HCT116 (cell line): Measurements from ENCODE around the gene SPP2. TPM values are rescaled to one million over a fixed set of nuclear protein-coding genes. Genes with fewer than 3 reads are reported as not detected.

Experiments used
- ATAC-seq: fragments of 200-7000 bp; cut with Tn5 transposase; 2 replicates; pipeline ENCODE4 v1.9.1; 2020; ENCODE audit warnings: mild to moderate bottlenecking, moderate library complexity
- BruUV-seq: library from RNA; stranded (reverse); fragments of 400-500 nt; replicated peaks from 2 replicates; lab custom pipeline; 2021; lab: Mats Ljungman, UMichigan
- CTCF ChIA-PET: fragments of 300-600 bp; sonication (Branson Sonifier 250); formaldehyde crosslinking; loops from one replicate; lab custom pipeline; 2021; ENCODE audit warnings: antibody characterized with exemption; lab: Charles Lee
- POLR2A ChIA-PET: fragments of 300-600, 350-600 bp; sonication (Branson Sonifier 250); formaldehyde crosslinking; loops from one replicate; lab custom pipeline; 2021; ENCODE audit warnings: antibody characterized with exemption; lab: Charles Lee
- RAD21 ChIA-PET, 2 experiments: fragments of 300-600 bp; sonication (Branson Sonifier 250); formaldehyde crosslinking; loops; one replicate each; lab custom pipeline; 2023; ENCODE audit warnings: low total read pairs in 2 of 2; ENCODE audit not compliant: uncharacterized antibody in 2 of 2, unreplicated experiment in 2 of 2, low non-redundant PET in 1 of 2; lab: Charles Lee
- DNase-seq: peaks from one replicate; pipeline ENCODE4 v3.0.0-alpha.2; 2010; ENCODE audit warnings: low read depth, low spot score
- H2AFZ ChIP-seq: fragments of 200-600 bp; shearing (Covaris generic), sonication (generic); 2 replicates; pipeline ENCODE4 v1.6.1; 2017; ENCODE audit warnings: low read depth, mixed run types, mixed read lengths, antibody characterized with exemption, low read length; ENCODE audit not compliant: poor library complexity, severe bottlenecking
- H3K27ac ChIP-seq: 2 replicates; pipeline ENCODE4 v1.5.1; 2012; ENCODE audit warnings: low read depth, low read length
- H3K27me3 ChIP-seq: fragments of 200-600 bp; sonication (generic); 2 replicates; pipeline ENCODE4 v1.6.1; 2016; ENCODE audit warnings: mixed run types, low read length, mixed read lengths; ENCODE audit not compliant: insufficient read depth
- H3K36me3 ChIP-seq, 2 experiments: fragments of 200-500 bp in 1 of 2; fragments of 200-600 bp in 1 of 2; sonication (Bioruptor generic) in 1 of 2; sonication (generic) in 1 of 2; 2 replicates each; pipeline versions ENCODE4 v1.5.1 to v1.6.1; 2014 to 2016; ENCODE audit warnings: low read length in 2 of 2, inconsistent platforms in 1 of 2, mixed read lengths in 1 of 2, mixed run types in 1 of 2; ENCODE audit not compliant: insufficient read depth in 2 of 2, control insufficient read depth in 1 of 2
- H3K4me1 ChIP-seq, 2 experiments: fragments of 200-600 bp in 1 of 2; sonication (generic) in 1 of 2; 2 replicates each; pipeline versions ENCODE4 v1.5.1 to v1.6.1; 2012 to 2017; ENCODE audit warnings: low read length in 2 of 2, inconsistent platforms in 1 of 2, mild to moderate bottlenecking in 1 of 2, mixed read lengths in 1 of 2, mixed run types in 1 of 2, moderate library complexity in 1 of 2; ENCODE audit not compliant: insufficient read depth in 2 of 2, control insufficient read depth in 1 of 2
- H3K4me2 ChIP-seq: fragments of 200-600 bp; sonication (generic); 2 replicates; pipeline ENCODE4 v1.6.1; 2017; ENCODE audit warnings: mixed run types, low read length, mixed read lengths
- H3K4me3 ChIP-seq, 2 experiments: fragments of 200-600 bp in 1 of 2; sonication (generic) in 1 of 2; replicated peaks in 1 of 2; 2 replicates each; pipeline ENCODE4 v1.5.1; 2011 to 2016; ENCODE audit warnings: low read length in 2 of 2, control low read depth in 1 of 2, low read depth in 1 of 2, mild to moderate bottlenecking in 1 of 2, mixed read lengths in 1 of 2, mixed run types in 1 of 2
- H3K79me2 ChIP-seq: fragments of 200-600 bp; sonication (generic); 2 replicates; pipeline ENCODE4 v1.6.1; 2017; ENCODE audit warnings: mild to moderate bottlenecking, mixed run types, low read length, moderate library complexity, mixed read lengths; ENCODE audit not compliant: insufficient read depth
- H3K9ac ChIP-seq: fragments of 200-600 bp; sonication (generic); 2 replicates; pipeline ENCODE4 v1.6.1; 2016; ENCODE audit warnings: low read length, mixed read lengths
- H3K9me2 ChIP-seq: fragments of 200-600 bp; sonication (generic), shearing (Covaris generic); 2 replicates; pipeline ENCODE4 v1.6.1; 2017; ENCODE audit warnings: mixed run types, mild to moderate bottlenecking, moderate library complexity; ENCODE audit not compliant: insufficient read depth
- H3K9me3 ChIP-seq, 2 experiments: fragments of 200-500 bp in 1 of 2; fragments of 200-600 bp in 1 of 2; sonication (Bioruptor generic) in 1 of 2; sonication (generic) in 1 of 2; 2 replicates each; pipeline ENCODE4 v1.6.1; 2014 to 2017; ENCODE audit warnings: low read length in 2 of 2, mixed read lengths in 2 of 2, inconsistent platforms in 1 of 2, low read depth in 1 of 2, mild to moderate bottlenecking in 1 of 2, mixed run types in 1 of 2, moderate library complexity in 1 of 2; ENCODE audit not compliant: control insufficient read depth in 1 of 2, insufficient read depth in 1 of 2
- H4K20me1 ChIP-seq: fragments of 200-600 bp; sonication (generic), shearing (Covaris generic); 2 replicates; pipeline ENCODE4 v1.6.1; 2017; ENCODE audit warnings: mixed run types, mild to moderate bottlenecking, moderate library complexity; ENCODE audit not compliant: insufficient read depth
- CEBPB ChIP-seq: IDR thresholded peaks from 2 replicates; pipeline ENCODE4 v1.6.1; 2012; ENCODE audit warnings: low read depth
- EZH2 ChIP-seq: fragments of 200-600 bp; sonication (generic); IDR thresholded peaks from 2 replicates; pipeline ENCODE4 v1.6.1; 2017; ENCODE audit warnings: antibody characterized with exemption, mixed run types
- EZH2phosphoT487 ChIP-seq: fragments of 200-600 bp; IDR thresholded peaks from 2 replicates; pipeline ENCODE4 v1.6.1; 2018; ENCODE audit warnings: antibody characterized with exemption, borderline replicate concordance
- FOSL1 ChIP-seq: IDR thresholded peaks from 2 replicates; pipeline ENCODE4 v1.6.1; 2012; ENCODE audit warnings: low read depth
- POLR2AphosphoS5 ChIP-seq: IDR thresholded peaks from 2 replicates; pipeline ENCODE4 v1.6.1; 2011; ENCODE audit warnings: mild to moderate bottlenecking, low read depth, low read length, moderate library complexity
- SIN3A ChIP-seq: IDR thresholded peaks from 2 replicates; pipeline ENCODE4 v1.6.1; 2012; ENCODE audit warnings: low read depth
- SP1 ChIP-seq: IDR thresholded peaks from 2 replicates; pipeline ENCODE4 v1.6.1; 2012; ENCODE audit warnings: low read depth
- SRF ChIP-seq: IDR thresholded peaks from 2 replicates; pipeline ENCODE4 v1.6.1; 2012; ENCODE audit warnings: low read depth
- YY1 ChIP-seq: IDR thresholded peaks from 2 replicates; pipeline ENCODE4 v1.6.1; 2011; ENCODE audit warnings: low read length, low read depth, moderate library complexity, mild to moderate bottlenecking; ENCODE audit not compliant: insufficient replicate concordance; ENCODE audit errors: extremely low read depth
- ZFX ChIP-seq: fragments of 450-650 bp; IDR thresholded peaks from 2 replicates; pipeline ENCODE4 v1.6.1; 2017
- intact Hi-C: fragments of 100-400 bp; cut with micrococcal nuclease; formaldehyde crosslinking; loops from 2 replicates; pipeline ENCODE4 v1.10.0; 2022
- total RNA-seq: library from RNA; stranded (reverse); gene quantifications from one replicate; pipeline ENCODE4 v1.2.1, GENCODE V29; 2021; ENCODE audit not compliant: unreplicated experiment
- TF ChIP-seq, protein P1 (sequence below): IDR thresholded peaks from 2 replicates; pipeline ENCODE4 v1.6.1; 2012
- TF ChIP-seq, protein P2 (sequence below): IDR thresholded peaks from 2 replicates; pipeline ENCODE4 v1.6.1; 2011; ENCODE audit warnings: mild to moderate bottlenecking, low read length, moderate library complexity; ENCODE audit not compliant: insufficient replicate concordance; ENCODE audit errors: extremely low read depth

SPP2 gene
- total RNA-seq, 1 experiment from 2014 or later: not detected

DNA sequence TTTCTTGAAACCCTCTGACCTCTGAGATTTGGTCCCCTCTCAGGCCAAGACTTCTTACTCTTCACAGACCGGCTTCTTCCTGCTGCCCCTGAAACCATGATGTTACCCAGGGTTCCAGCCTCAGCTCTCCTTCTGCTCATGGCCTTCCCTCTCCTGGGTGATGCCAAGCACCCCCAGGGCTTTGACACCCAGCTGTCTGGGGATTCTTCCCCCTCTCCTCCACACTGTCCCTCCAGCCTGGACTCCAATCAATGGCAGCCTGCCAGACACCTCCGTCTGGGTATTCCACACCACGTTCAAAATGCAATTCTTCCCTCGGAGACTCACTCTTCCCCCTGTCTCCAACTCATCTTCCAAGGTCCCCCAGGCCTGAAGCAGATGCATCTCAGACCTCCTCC, 25.0 kb downstream of the SPP2 start:
- no peaks in the 10 kb centered on the region for H3K36me3 ChIP-seq
- ATAC-seq (no peak), DNase-seq (no peak)
- no TSS peak for BruUV-seq
- H3K27ac ChIP-seq: no peak overlapping the region
- ChIA-PET POLR2A (no interaction called here), RAD21 (no interaction called here), CTCF (no interaction called here)
- no peaks in the 10 kb centered on the region for H3K27me3 ChIP-seq
- H3K79me2 ChIP-seq: no peaks in the 10 kb centered on the region
- no peaks in the 10 kb centered on the region for H3K9me3 ChIP-seq
- no peaks in the 10 kb centered on the region for H3K4me1 ChIP-seq
- H3K9ac ChIP-seq: no peak overlapping the region
- no peaks in the 10 kb centered on the region for H3K9me2 ChIP-seq
- H3K4me2 ChIP-seq: no peak overlapping the region
- H4K20me1 ChIP-seq: no peaks in the 10 kb centered on the region
- intact Hi-C loops: no loop called here
- H2AFZ ChIP-seq: no peak overlapping the region
- TF ChIP-seq POLR2AphosphoS5: no peak
- TF ChIP-seq FOSL1: no peak
- TF ChIP-seq, protein P1, sequence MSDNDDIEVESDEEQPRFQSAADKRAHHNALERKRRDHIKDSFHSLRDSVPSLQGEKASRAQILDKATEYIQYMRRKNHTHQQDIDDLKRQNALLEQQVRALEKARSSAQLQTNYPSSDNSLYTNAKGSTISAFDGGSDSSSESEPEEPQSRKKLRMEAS: no peak
- no peak for TF ChIP-seq SP1
- TF ChIP-seq YY1: no peak
- no peak for TF ChIP-seq CEBPB
- TF ChIP-seq, protein P2, sequence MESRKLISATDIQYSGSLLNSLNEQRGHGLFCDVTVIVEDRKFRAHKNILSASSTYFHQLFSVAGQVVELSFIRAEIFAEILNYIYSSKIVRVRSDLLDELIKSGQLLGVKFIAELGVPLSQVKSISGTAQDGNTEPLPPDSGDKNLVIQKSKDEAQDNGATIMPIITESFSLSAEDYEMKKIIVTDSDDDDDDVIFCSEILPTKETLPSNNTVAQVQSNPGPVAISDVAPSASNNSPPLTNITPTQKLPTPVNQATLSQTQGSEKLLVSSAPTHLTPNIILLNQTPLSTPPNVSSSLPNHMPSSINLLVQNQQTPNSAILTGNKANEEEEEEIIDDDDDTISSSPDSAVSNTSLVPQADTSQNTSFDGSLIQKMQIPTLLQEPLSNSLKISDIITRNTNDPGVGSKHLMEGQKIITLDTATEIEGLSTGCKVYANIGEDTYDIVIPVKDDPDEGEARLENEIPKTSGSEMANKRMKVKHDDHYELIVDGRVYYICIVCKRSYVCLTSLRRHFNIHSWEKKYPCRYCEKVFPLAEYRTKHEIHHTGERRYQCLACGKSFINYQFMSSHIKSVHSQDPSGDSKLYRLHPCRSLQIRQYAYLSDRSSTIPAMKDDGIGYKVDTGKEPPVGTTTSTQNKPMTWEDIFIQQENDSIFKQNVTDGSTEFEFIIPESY: no peak
- TF ChIP-seq ZFX: no peak
- no peak for TF ChIP-seq SIN3A
- TF ChIP-seq SRF: no peak
- TF ChIP-seq EZH2: no peak
- TF ChIP-seq EZH2phosphoT487: no peak
- TF ChIP-seq, all 23 proteins: peak for 0
- H3K4me3 ChIP-seq: no peak overlapping the region
